Cardiac fibroblast (primary cell): ENCODE measurements around the gene TRH.
A peak's percentile ranks its signal among the peaks of the same experiment; 100 is the strongest.

Experiments used
- DNase-seq, 2 donors: peaks; one replicate each; pipeline versions ENCODE4 v3.0.0 to v3.0.0-alpha.2; 2010; ENCODE audit warnings: low read depth in 2 of 2
- H3K4me3 ChIP-seq, 2 donors: replicated peaks in 1 of 2; 1 replicate in 1 of 2; 2 replicates in 1 of 2; pipeline ENCODE4 v1.5.1; 2011; ENCODE audit warnings: low read depth in 2 of 2, low read length in 2 of 2, mild to moderate bottlenecking in 2 of 2, moderate library complexity in 1 of 2
- CTCF ChIP-seq: IDR thresholded peaks from one replicate; pipeline ENCODE4 v1.5.1; 2011; ENCODE audit warnings: low read depth, mild to moderate bottlenecking, low read length, inconsistent platforms

The TRH gene

GRCh38 chr3:129973853-129974563 is 512 bp upstream of the TRH start:
- no peak for TF ChIP-seq CTCF
- H3K4me3 ChIP-seq = no peak overlapping the region
- DNase-seq = no peak

- H3K4me3 ChIP-seq = no peak overlapping the region
- no peak for TF ChIP-seq CTCF
- DNase-seq = peak in 1 of 2 donors; percentile 3
These were observed 549 bp downstream of the TRH start for GRCh38 chr3:129974833-129975704.

- no peak for TF ChIP-seq CTCF
- DNase-seq = no peak
- H3K4me3 ChIP-seq = no peak overlapping the region
These were observed 1.2 kb downstream of the TRH start for GRCh38 chr3:129975705-129976048.

- TF ChIP-seq CTCF = no peak
These were observed 1.8 kb downstream of the TRH start for GRCh38 chr3:129976286-129976685.

GRCh38 chr3:129978123-129978522 is 3.6 kb downstream of the TRH start:
- TF ChIP-seq CTCF = no peak
- no peak for DNase-seq
- H3K4me3 ChIP-seq = no peak overlapping the region

More at GRCh38 chr3:129976286-129976685, 1.8 kb downstream of the TRH start:
- no peak for DNase-seq
- no peak overlapping the region for H3K4me3 ChIP-seq

- no peak for DNase-seq
- no peak for TF ChIP-seq CTCF
- no peak overlapping the region for H3K4me3 ChIP-seq
These were observed 5.4 kb downstream of the TRH start for GRCh38 chr3:129979905-129980304.
